Measurements from ENCODE around the gene DNM3.

GRCh38 chr1:172084876-172085275 lies 243.6 kb downstream of the DNM3 start:
- TF ChIP-seq POLR2A (IDR thresholded peaks at IDR 0.05): no peak
- no peak for TF ChIP-seq CTCF (IDR thresholded peaks at IDR 0.05)
- no peak for TF ChIP-seq POLR2AphosphoS5 (IDR thresholded peaks at IDR 0.05)
- TF ChIP-seq EP300 (IDR thresholded peaks at IDR 0.05): no peak
